Heart right ventricle (tissue), 16 donors: ENCODE data around the gene AMACR. TPM values are rescaled to one million over a fixed set of nuclear protein-coding genes. Genes with fewer than 3 reads are reported as not detected.

Source experiments
- ATAC-seq, 8 donors: fragments of 200-7000 bp; cut with Tn5 transposase; one replicate each; pipeline ENCODE4 v1.9.1; 2020; ENCODE audit warnings: mild to moderate bottlenecking in 8 of 8, moderate library complexity in 8 of 8, moderate number of reproducible peaks in 1 of 8
- DNase-seq, 2 donors: peaks; one replicate each; pipeline ENCODE4 v3.0.0-alpha.2; 2020
- H3K27ac ChIP-seq, 10 donors: fragments of 200-600 bp; sonication (generic) in 2 of 10; one replicate each; pipeline versions ENCODE4 v1.5.0 to v1.8.0; 2020 to 2022; ENCODE audit warnings: mild to moderate bottlenecking in 3 of 10
- H3K27me3 ChIP-seq, 7 donors: fragments of 200-600 bp; one replicate each; pipeline ENCODE4 v1.8.0; 2021 to 2022; ENCODE audit warnings: mild to moderate bottlenecking in 2 of 7
- H3K36me3 ChIP-seq, 9 donors: fragments of 200-600 bp; sonication (generic) in 1 of 9; one replicate each; pipeline versions ENCODE4 v1.5.0 to v1.8.0; 2020 to 2022; ENCODE audit warnings: mild to moderate bottlenecking in 2 of 9
- H3K4me1 ChIP-seq, 9 donors: fragments of 200-600 bp; sonication (generic) in 1 of 9; one replicate each; pipeline versions ENCODE4 v1.5.0 to v1.8.0; 2020 to 2022; ENCODE audit warnings: mild to moderate bottlenecking in 4 of 9
- H3K4me3 ChIP-seq, 10 donors: fragments of 200-600 bp; sonication (generic) in 2 of 10; one replicate each; pipeline versions ENCODE4 v1.5.0 to v1.8.0; 2020 to 2022; ENCODE audit warnings: mild to moderate bottlenecking in 7 of 10, moderate library complexity in 2 of 10
- H3K9me3 ChIP-seq, 11 donors: fragments of 200-600 bp in 10 of 11; sonication (generic) in 2 of 11; one replicate each; pipeline versions ENCODE4 v1.5.0 to v1.8.0; 2013 to 2022; ENCODE audit warnings: mild to moderate bottlenecking in 2 of 11, control low read depth in 1 of 11, moderate library complexity in 1 of 11
- WGBS, 2 donors: extraction: QIAGEN DNeasy Blood & Tissue Kit; methylation state at CpG; one replicate each; pipeline ENCODE4 v1.1.7; 2013; ENCODE audit warnings: inconsistent platforms in 1 of 2; 5-methylcytosine and 5-hydroxymethylcytosine counted together
- intact Hi-C, 10 donors: fragments of 100-400 bp; cut with DNase I; formaldehyde crosslinking; loops; one replicate each; pipeline versions ENCODE4 v1.11.1 to v1.14.2; 2022
- polyA plus RNA-seq, 2 donors: library from polyadenylated mRNA; stranded (reverse); fragments of 200-250 nt; gene quantifications; one replicate each; pipeline ENCODE4 v1.2.3, GENCODE V29; 2013
- total RNA-seq, 10 donors: library from RNA; stranded (reverse); fragmentation: NEBNext Ultra II Directional in 3 of 10; extraction: Animal tissue kit (Norgen Biotek cat#: 25700) in 3 of 10; gene quantifications; one replicate each; pipeline versions ENCODE4 v1.2.1 to v1.2.4, GENCODE V29; 2021 to 2023
- TF ChIP-seq, protein P1 (sequence below), 9 donors: fragments of 200-600 bp; sonication (generic) in 2 of 9; IDR thresholded peaks; one replicate each; pipeline versions ENCODE4 v1.5.0 to v1.8.0; 2021 to 2022; ENCODE audit warnings: antibody characterized with exemption in 9 of 9, mild to moderate bottlenecking in 5 of 9, moderate library complexity in 1 of 9
- donor health status: Arrhythmogenic right ventricular cardiomyopathy.
- donor health status: ischemic (EF 13 %, LVEDD 7.1; RV severe dilation, severe dysfunction).
- donor health status: healthy with polysubstance abuse.
- donor health status: DM: no; HTN: yes; CAD: no.
- donor health status: DM: no; HTN: no; CAD: no.
- donor health status: ischemic (EF 25% LVEDD 6.9; RV normal size, moderate dysfunction).
- donor health status: ischemic (EF 25% LVEDD 5.7; RV mildly dilated, moderate dysfunction).
- donor health status: healthy.
- donor health status: DM: yes; HTN: yes; CAD: no.
- donor health status: Ischemic cardiomyopathy.
- donor health status: ischemic (EF 35%, LVEDD 5.7; RV mildly dilated, moderate dysfunction).
- donor health status: nonischemic (EF 11% LVEDD 7.7; RV severe dilation, severe dysfunction).
- donor health status: DM: yes; HTN: yes; CAD: no.
- donor health status: PGD.
- donor health status: ischemic (EF 29% LVEDD 5.4; RV normal size, mild dysfunction).
- donor health status: nonischemic (EF 23%, LVEDD 6.1; RV moderate dilation, normal function).

The AMACR gene
- total and polyA plus RNA-seq, 12 donors = 3.0 to 16.2 (median 8.8) TPM

DNA sequence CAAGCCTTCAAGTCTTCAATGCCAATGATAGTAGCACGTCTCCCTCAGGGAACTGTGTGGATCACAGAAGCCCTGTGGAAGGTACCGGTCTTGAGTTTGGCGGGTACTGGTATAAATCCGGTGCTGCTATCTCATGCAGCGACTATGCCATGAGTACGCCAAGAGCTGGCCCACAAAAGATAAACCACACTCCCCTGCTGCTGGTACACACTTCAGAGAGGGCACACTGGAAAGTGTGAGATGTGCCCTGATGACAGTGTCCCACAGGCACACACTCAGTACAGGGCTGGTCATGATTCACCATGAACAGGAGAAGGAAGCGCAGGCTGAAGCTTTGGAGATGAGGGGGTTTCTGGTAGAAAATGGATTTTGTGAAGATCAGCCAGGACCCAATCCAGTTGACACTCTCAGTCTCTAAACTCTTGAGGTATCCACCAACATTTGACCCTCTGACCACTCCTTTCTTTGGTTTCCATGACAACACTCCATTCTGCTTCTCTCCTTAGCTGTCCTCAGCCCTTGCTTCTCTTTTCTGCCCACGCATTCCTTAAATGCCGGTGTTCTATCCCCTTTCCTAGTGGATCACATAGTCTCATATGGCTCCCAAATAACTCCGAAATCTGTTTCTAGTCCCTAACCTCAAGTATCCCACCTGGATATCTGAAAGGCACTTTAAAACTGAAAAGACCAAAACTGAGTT is 5.1 kb downstream of the AMACR start:
- ATAC-seq (peak in 2 of 8 donors; percentile 59 to 60), DNase-seq (no peak)
- no peaks in the 10 kb centered on the region for H3K9me3 ChIP-seq
- 89 to 93% methylated on average over 10 of the region's 10 CpGs for WGBS, 2 donors
- H3K4me3 ChIP-seq = no peak overlapping the region
- peaks cover 2 to 16% (median 12%) of the 10 kb centered on the region in 9 donors for H3K4me1 ChIP-seq
- TF ChIP-seq, protein P1, sequence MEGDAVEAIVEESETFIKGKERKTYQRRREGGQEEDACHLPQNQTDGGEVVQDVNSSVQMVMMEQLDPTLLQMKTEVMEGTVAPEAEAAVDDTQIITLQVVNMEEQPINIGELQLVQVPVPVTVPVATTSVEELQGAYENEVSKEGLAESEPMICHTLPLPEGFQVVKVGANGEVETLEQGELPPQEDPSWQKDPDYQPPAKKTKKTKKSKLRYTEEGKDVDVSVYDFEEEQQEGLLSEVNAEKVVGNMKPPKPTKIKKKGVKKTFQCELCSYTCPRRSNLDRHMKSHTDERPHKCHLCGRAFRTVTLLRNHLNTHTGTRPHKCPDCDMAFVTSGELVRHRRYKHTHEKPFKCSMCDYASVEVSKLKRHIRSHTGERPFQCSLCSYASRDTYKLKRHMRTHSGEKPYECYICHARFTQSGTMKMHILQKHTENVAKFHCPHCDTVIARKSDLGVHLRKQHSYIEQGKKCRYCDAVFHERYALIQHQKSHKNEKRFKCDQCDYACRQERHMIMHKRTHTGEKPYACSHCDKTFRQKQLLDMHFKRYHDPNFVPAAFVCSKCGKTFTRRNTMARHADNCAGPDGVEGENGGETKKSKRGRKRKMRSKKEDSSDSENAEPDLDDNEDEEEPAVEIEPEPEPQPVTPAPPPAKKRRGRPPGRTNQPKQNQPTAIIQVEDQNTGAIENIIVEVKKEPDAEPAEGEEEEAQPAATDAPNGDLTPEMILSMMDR (IDR thresholded peaks at IDR 0.05) = no peak
- intact Hi-C loops = no loop called here
- peaks cover 0 to 70% (median 9%) of the 10 kb centered on the region in 9 donors for H3K36me3 ChIP-seq
- H3K27ac ChIP-seq = no peak overlapping the region
- H3K27me3 ChIP-seq = no peaks in the 10 kb centered on the region

DNA sequence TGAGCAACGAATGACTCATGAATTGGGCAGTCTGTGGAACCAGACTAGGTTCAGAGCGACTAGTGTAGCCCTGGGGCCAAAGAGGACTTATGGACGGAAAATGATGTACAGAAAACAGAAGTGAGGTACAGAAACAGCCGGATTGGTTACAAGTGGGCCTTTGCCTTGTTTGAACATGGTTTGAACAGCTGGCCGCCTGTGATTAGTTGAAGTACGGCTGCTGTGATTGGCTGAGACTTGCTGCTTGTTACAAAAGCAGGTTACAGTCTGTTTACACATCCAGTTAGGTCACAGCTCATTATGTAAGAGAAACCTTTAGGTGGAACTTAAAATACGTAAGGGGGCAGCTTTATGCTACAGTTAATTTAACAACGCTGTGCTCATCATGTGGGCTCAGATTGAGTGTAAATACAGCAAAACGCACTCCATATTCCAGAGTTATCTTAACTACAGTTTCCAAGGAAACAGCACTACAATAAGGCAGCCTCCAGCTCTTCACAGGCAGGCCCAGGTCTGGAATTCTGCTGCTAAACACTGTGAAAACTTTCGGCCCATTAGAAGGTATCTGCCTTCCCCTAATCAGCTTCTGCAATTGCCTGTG is 6.5 kb downstream of the AMACR start:
- Histone ChIP-seq H3K27ac (no peak overlapping the region), H3K9me3 (no peaks in the 10 kb centered on the region), H3K27me3 (no peaks in the 10 kb centered on the region), H3K4me3 (no peak overlapping the region), H3K4me1 (peaks cover 0 to 12% (median 3%) of the 10 kb centered on the region in 9 donors), H3K36me3 (peaks cover 0 to 70% (median 9%) of the 10 kb centered on the region in 9 donors)
- TF ChIP-seq, protein P1 (IDR thresholded peaks at IDR 0.05) = no peak
- 81 to 85% methylated on average over 10 of the region's 10 CpGs for WGBS, 2 donors
- ATAC-seq (no peak), DNase-seq (no peak)
- intact Hi-C loops = no loop called here

DNA sequence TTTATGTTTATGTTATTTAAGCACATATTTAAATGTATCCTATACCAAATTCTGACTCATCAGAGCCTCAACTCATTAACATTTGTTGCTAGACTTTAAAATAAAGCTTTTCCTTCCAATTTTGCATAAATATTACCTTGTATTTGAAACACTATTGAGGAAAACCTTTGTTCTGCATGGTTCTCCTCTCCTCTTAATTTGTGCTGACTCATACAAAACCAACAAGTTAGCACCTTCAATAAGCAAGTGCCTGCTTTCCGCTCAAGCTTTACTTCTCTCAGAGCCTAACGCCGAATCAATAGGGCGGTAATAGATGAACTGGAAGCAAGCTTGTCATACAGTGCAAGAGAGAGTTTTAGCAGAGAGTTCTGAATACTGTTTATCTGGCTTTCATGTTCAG is 7.9 kb downstream of the AMACR start:
- no peak overlapping the region for H3K4me3 ChIP-seq
- H3K27me3 ChIP-seq = no peaks in the 10 kb centered on the region
- 97% methylated on average over 4 of the region's 4 CpGs for WGBS, 2 donors
- peaks cover 0 to 21% (median 0%) of the 10 kb centered on the region in 9 donors for H3K4me1 ChIP-seq
- H3K27ac ChIP-seq = no peak overlapping the region
- ATAC-seq (no peak), DNase-seq (no peak)
- H3K36me3 ChIP-seq = peaks cover 0 to 61% (median 9%) of the 10 kb centered on the region in 9 donors
- intact Hi-C loops = loop anchor here in 8 of 10 donors (2.0 to 10.0 kb wide), 4 partner anchors 462 to 467 kb away; no protein-coding TSS in a partner anchor
- TF ChIP-seq, protein P1 (IDR thresholded peaks at IDR 0.05) = no peak
- no peaks in the 10 kb centered on the region for H3K9me3 ChIP-seq

DNA sequence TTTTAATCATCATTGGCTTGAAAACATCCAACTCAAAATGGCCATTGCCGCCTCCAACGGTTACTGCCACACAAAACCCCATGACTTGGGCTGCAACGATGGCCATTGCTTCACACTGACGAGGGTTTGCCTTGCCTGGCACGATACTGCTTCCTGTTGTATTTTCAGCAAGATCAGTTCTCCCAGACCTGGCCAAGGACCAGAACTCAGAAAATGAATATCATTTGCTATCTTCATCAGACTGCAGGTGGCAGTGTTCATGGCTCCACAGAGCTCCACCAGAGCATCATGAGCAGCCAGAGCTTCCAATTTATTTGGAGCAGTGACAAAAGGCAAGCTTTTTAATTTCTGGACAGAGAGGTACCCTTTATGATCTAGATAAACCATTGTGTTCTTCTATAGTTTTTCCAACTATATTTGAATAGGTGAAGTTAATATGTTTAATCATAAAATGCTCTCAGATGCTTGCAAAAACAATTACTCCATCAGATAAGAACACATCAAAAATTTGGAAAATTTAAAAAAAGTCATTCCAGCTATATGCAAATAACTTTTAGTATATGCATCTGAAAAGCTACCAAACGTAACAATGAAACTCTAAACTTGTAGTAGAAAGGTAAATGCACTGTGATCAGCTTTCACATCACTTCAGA is 10.4 kb downstream of the AMACR start:
- H3K27me3 ChIP-seq = no peaks in the 10 kb centered on the region
- H3K4me3 ChIP-seq = no peak overlapping the region
- TF ChIP-seq, protein P1 (IDR thresholded peaks at IDR 0.05) = peak in 8 of 9 donors; percentile 24 to 74 (median 64)
- no peaks in the 10 kb centered on the region for H3K9me3 ChIP-seq
- intact Hi-C loops = loop anchor here in 8 of 10 donors (2.0 to 10.0 kb wide), 4 partner anchors 465 to 470 kb away; no protein-coding TSS in a partner anchor
- no peak overlapping the region for H3K27ac ChIP-seq
- ATAC-seq (peak; percentile 43 to 86 (median 64)), DNase-seq (peak in 1 of 2 donors; percentile 54)
- WGBS, 2 donors = 38 to 41% methylated on average over 6 of the region's 6 CpGs
- peaks cover 0 to 54% (median 2%) of the 10 kb centered on the region in 9 donors for H3K36me3 ChIP-seq
- H3K4me1 ChIP-seq = peaks cover 0 to 21% (median 0%) of the 10 kb centered on the region in 9 donors
